ENCODE data around the gene SLC44A2.

- TF ChIP-seq POLR2A (IDR thresholded peaks at IDR 0.05; ENCODE audit: low read length): no peak
- no peak for TF ChIP-seq GATA1 (IDR thresholded peaks at IDR 0.05; ENCODE audit: low read depth, low read length)
Observed at GRCh38 chr19:10601999-10602329, 23.4 kb upstream of the SLC44A2 start.

Data from erythroblast (primary cell).